Neural progenitor cell (in vitro differentiated cells): Measurements from ENCODE around the gene MAMLD1. TPM values are rescaled to one million over a fixed set of nuclear protein-coding genes. Genes with fewer than 3 reads are reported as not detected.

Experiments used
- DNase-seq: peaks from one replicate; pipeline ENCODE4 v3.0.0-alpha.2; 2016; ENCODE audit warnings: low spot score
- H2AFZ ChIP-seq: fragments of 200-600 bp; sonication (generic); replicated peaks from 2 replicates; pipeline ENCODE4 v1.6.1; 2016; ENCODE audit warnings: antibody characterized with exemption
- H3F3A ChIP-seq: fragments of 200-600 bp; sonication (generic); 2 replicates; pipeline ENCODE4 v1.6.1; 2016; ENCODE audit warnings: antibody characterized with exemption, low read depth
- H3K27ac ChIP-seq: fragments of 200-600 bp; sonication (generic); 2 replicates; pipeline ENCODE4 v1.5.1; 2016; ENCODE audit warnings: mild to moderate bottlenecking
- H3K27me3 ChIP-seq: fragments of 200-600 bp; sonication (generic); 2 replicates; pipeline ENCODE4 v1.6.1; 2016; ENCODE audit warnings: mild to moderate bottlenecking, moderate library complexity
- H3K36me3 ChIP-seq: fragments of 200-600 bp; sonication (generic); 2 replicates; pipeline ENCODE4 v1.5.1; 2016
- H3K4me1 ChIP-seq: fragments of 200-600 bp; sonication (generic); 2 replicates; pipeline ENCODE4 v1.6.1; 2016; ENCODE audit warnings: mixed run types
- H3K4me2 ChIP-seq: fragments of 200-600 bp; sonication (generic); 2 replicates; pipeline ENCODE4 v1.6.1; 2016
- H3K4me3 ChIP-seq: fragments of 200-600 bp; sonication (generic); 2 replicates; pipeline ENCODE4 v1.5.1; 2016
- H3K79me2 ChIP-seq: fragments of 200-600 bp; sonication (generic); 2 replicates; pipeline ENCODE4 v1.6.1; 2016; ENCODE audit warnings: low read depth
- H3K9ac ChIP-seq: fragments of 200-600 bp; sonication (generic); 2 replicates; pipeline ENCODE4 v1.6.1; 2016
- H3K9me3 ChIP-seq: fragments of 200-600 bp; sonication (generic); 2 replicates; pipeline ENCODE4 v1.5.1; 2016; ENCODE audit warnings: low read depth
- H4K20me1 ChIP-seq: fragments of 200-600 bp; sonication (generic); 2 replicates; pipeline ENCODE4 v1.6.1; 2016; ENCODE audit warnings: low read depth
- H3K27ac Mint-ChIP-seq: 3 replicates; pipeline ENCODE4 v1.8.0; 2021; ENCODE audit warnings: mixed read lengths
- H3K27me3 Mint-ChIP-seq: 2 replicates; pipeline ENCODE4 v1.8.0; 2022; ENCODE audit warnings: low read depth, mild to moderate bottlenecking, inconsistent platforms, moderate library complexity, mixed read lengths; ENCODE audit not compliant: insufficient read depth
- H3K36me3 Mint-ChIP-seq: 3 replicates; pipeline ENCODE4 v1.8.0; 2021; ENCODE audit warnings: mixed read lengths
- H3K4me1 Mint-ChIP-seq: 3 replicates; pipeline ENCODE4 v1.8.0; 2021; ENCODE audit warnings: mixed read lengths
- H3K4me3 Mint-ChIP-seq: 3 replicates; pipeline ENCODE4 v1.8.0; 2021; ENCODE audit warnings: mild to moderate bottlenecking, moderate library complexity, mixed read lengths
- H3K9me3 Mint-ChIP-seq: 3 replicates; pipeline ENCODE4 v1.8.0; 2020; ENCODE audit warnings: mixed read lengths
- EZH2 ChIP-seq: fragments of 200-600 bp; sonication (generic); IDR thresholded peaks from 2 replicates; pipeline ENCODE4 v1.6.1; 2017; ENCODE audit warnings: antibody characterized with exemption, mild to moderate bottlenecking, moderate library complexity
- EZH2phosphoT487 ChIP-seq: fragments of 200-600 bp; sonication (generic); IDR thresholded peaks from 2 replicates; pipeline ENCODE4 v1.6.1; 2017; ENCODE audit warnings: antibody characterized with exemption
- total RNA-seq: library from RNA; depleted of rRNA; stranded (reverse); fragments of >200 nt; gene quantifications from 2 replicates; pipeline ENCODE4 v1.2.3, GENCODE V29; 2015; ENCODE audit warnings: low replicate concordance
- TF ChIP-seq, protein P1 (sequence below): fragments of 200-600 bp; sonication (generic); IDR thresholded peaks from 2 replicates; pipeline ENCODE4 v1.5.1; 2017; ENCODE audit warnings: antibody characterized with exemption, mild to moderate bottlenecking

Gene MAMLD1
- total RNA-seq, 1 donor from 2014 or later, result not detected

DNA sequence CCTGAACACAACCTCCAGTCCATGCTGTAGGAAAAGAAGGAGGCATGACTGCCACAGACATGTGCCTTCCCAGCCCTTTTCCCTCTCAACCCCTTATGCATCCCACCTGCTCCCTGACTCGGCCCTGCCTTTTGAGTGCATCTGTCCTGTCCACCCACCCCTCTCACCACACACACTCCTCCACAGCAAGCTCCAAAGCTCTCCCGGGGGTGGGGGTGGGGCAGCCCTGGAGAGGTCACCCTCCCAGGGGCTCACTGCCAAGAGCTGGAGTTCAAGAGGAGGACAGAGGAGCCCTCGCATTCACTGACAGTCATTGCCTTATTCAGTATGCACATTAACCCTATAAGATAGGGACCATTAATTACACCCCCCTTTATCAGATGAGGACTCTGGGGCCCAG is 46.6 kb upstream of the MAMLD1 start:
- Mint-ChIP-seq H3K9me3 (peaks cover 7% of the 10 kb centered on the region), H3K4me1 (no peaks in the 10 kb centered on the region), H3K27me3 (peaks cover 2% of the 10 kb centered on the region), H3K27ac (peak overlapping the region; percentile 85), H3K4me3 (no peak overlapping the region), H3K36me3 (peaks cover 2% of the 10 kb centered on the region)
- Histone ChIP-seq H3K27me3 (no peaks in the 10 kb centered on the region), H3F3A (no peaks in the 10 kb centered on the region), H3K9me3 (no peaks in the 10 kb centered on the region), H3K4me3 (no peak overlapping the region), H3K36me3 (no peaks in the 10 kb centered on the region), H3K79me2 (no peaks in the 10 kb centered on the region), H2AFZ (no peak overlapping the region), H3K4me2 (no peak overlapping the region), H3K9ac (no peak overlapping the region), H3K4me1 (no peaks in the 10 kb centered on the region), H4K20me1 (no peaks in the 10 kb centered on the region), H3K27ac (no peak overlapping the region)
- DNase-seq, result no peak
- TF ChIP-seq EZH2phosphoT487 (no peak), EZH2 (no peak)
- TF ChIP-seq, protein P1, sequence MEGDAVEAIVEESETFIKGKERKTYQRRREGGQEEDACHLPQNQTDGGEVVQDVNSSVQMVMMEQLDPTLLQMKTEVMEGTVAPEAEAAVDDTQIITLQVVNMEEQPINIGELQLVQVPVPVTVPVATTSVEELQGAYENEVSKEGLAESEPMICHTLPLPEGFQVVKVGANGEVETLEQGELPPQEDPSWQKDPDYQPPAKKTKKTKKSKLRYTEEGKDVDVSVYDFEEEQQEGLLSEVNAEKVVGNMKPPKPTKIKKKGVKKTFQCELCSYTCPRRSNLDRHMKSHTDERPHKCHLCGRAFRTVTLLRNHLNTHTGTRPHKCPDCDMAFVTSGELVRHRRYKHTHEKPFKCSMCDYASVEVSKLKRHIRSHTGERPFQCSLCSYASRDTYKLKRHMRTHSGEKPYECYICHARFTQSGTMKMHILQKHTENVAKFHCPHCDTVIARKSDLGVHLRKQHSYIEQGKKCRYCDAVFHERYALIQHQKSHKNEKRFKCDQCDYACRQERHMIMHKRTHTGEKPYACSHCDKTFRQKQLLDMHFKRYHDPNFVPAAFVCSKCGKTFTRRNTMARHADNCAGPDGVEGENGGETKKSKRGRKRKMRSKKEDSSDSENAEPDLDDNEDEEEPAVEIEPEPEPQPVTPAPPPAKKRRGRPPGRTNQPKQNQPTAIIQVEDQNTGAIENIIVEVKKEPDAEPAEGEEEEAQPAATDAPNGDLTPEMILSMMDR, result no peak

DNA sequence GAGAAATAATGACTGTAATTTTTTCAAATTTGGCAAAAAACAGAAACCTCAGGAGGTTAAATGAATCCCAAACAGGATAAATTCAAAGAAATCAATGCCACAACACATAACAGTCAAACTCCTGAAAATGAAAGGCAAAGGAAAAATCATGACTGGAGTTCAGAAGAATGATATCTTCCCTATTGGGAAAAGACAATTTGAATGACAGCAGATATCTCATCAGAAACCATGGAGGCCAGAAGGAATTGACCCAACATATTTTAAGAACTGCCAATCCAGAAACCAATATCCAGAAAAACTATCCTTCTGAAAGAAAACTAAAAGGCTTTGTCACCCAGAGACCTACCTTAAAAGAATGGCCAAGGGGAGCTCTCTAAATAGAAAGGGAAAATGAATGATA is 40.1 kb upstream of the MAMLD1 start:
- no peak for TF ChIP-seq EZH2phosphoT487
- TF ChIP-seq EZH2, result no peak
- TF ChIP-seq, protein P1, result no peak
- Mint-ChIP-seq H3K27ac (no peak overlapping the region), H3K36me3 (no peaks in the 10 kb centered on the region), H3K4me3 (no peak overlapping the region), H3K9me3 (peaks cover 12% of the 10 kb centered on the region), H3K4me1 (no peaks in the 10 kb centered on the region), H3K27me3 (peaks cover 2% of the 10 kb centered on the region)
- Histone ChIP-seq H3K4me2 (no peak overlapping the region), H3F3A (no peaks in the 10 kb centered on the region), H3K9ac (no peak overlapping the region), H4K20me1 (no peaks in the 10 kb centered on the region), H3K4me3 (no peak overlapping the region), H3K27me3 (no peaks in the 10 kb centered on the region), H2AFZ (no peak overlapping the region), H3K9me3 (peaks cover 5% of the 10 kb centered on the region), H3K27ac (no peak overlapping the region), H3K79me2 (no peaks in the 10 kb centered on the region), H3K36me3 (no peaks in the 10 kb centered on the region), H3K4me1 (no peaks in the 10 kb centered on the region)
- no peak for DNase-seq

- H3K4me3 ChIP-seq, result no peak overlapping the region
- no peaks in the 10 kb centered on the region for H4K20me1 ChIP-seq
- H3K4me3 Mint-ChIP-seq, result no peak overlapping the region
- no peaks in the 10 kb centered on the region for H3K4me1 ChIP-seq
- no peak overlapping the region for H2AFZ ChIP-seq
- H3K79me2 ChIP-seq, result no peaks in the 10 kb centered on the region
- no peak overlapping the region for H3K4me2 ChIP-seq
- H3K36me3 Mint-ChIP-seq, result no peaks in the 10 kb centered on the region
- no peaks in the 10 kb centered on the region for H3K27me3 ChIP-seq
- no peaks in the 10 kb centered on the region for H3K4me1 Mint-ChIP-seq
- H3K9me3 ChIP-seq, result peaks cover 5% of the 10 kb centered on the region
- H3K36me3 ChIP-seq, result no peaks in the 10 kb centered on the region
- no peaks in the 10 kb centered on the region for H3F3A ChIP-seq
- no peaks in the 10 kb centered on the region for H3K27me3 Mint-ChIP-seq
- no peak overlapping the region for H3K27ac Mint-ChIP-seq
- TF ChIP-seq, protein P1, result no peak
- TF ChIP-seq EZH2phosphoT487 (no peak), EZH2 (no peak)
- H3K9ac ChIP-seq, result no peak overlapping the region
- H3K27ac ChIP-seq, result no peak overlapping the region
- H3K9me3 Mint-ChIP-seq, result peaks cover 10% of the 10 kb centered on the region
- no peak for DNase-seq
Measured at GRCh38 chrX:150324035-150324728, 38.9 kb upstream of the MAMLD1 start.
